Epidermal melanocyte (primary cell): ENCODE data around the gene BUB3.

ENCODE experiments used
- DNase-seq: peaks from one replicate; pipeline ENCODE4 v3.0.0; 2011; ENCODE audit warnings: low spot score; ENCODE audit not compliant: insufficient read length

BUB3 gene

GRCh38 chr10:123203393-123204126 is 49.4 kb downstream of the BUB3 start:
- no peak for DNase-seq

- DNase-seq: no peak
Observed at GRCh38 chr10:123204127-123204461, 49.9 kb downstream of the BUB3 start.

- no peak for DNase-seq
Observed at GRCh38 chr10:123205041-123205440, 50.8 kb downstream of the BUB3 start.

GRCh38 chr10:123212063-123212462 is 57.9 kb downstream of the BUB3 start:
- no peak for DNase-seq

GRCh38 chr10:123212640-123213039 is 58.4 kb downstream of the BUB3 start:
- DNase-seq: no peak

GRCh38 chr10:123213192-123213591 is 59.0 kb downstream of the BUB3 start:
- no peak for DNase-seq
